AG09309 (cell line): ENCODE measurements around the gene CELA1.

Source experiments
- DNase-seq: peaks from one replicate; pipeline ENCODE4 v3.0.0-alpha.2; 2010; ENCODE audit warnings: low read depth
- H3K4me3 ChIP-seq: 2 replicates; pipeline ENCODE4 v1.5.1; 2011; ENCODE audit warnings: mild to moderate bottlenecking, low read depth, low read length, moderate library complexity; ENCODE audit not compliant: control insufficient read depth
- TF ChIP-seq, protein P1 (sequence below): IDR thresholded peaks from 2 replicates; pipeline ENCODE4 v1.5.1; 2011; ENCODE audit warnings: mild to moderate bottlenecking, low read depth, low read length, inconsistent platforms; ENCODE audit not compliant: insufficient read depth, control insufficient read depth; ENCODE audit errors: missing control alignments

Gene CELA1

DNA sequence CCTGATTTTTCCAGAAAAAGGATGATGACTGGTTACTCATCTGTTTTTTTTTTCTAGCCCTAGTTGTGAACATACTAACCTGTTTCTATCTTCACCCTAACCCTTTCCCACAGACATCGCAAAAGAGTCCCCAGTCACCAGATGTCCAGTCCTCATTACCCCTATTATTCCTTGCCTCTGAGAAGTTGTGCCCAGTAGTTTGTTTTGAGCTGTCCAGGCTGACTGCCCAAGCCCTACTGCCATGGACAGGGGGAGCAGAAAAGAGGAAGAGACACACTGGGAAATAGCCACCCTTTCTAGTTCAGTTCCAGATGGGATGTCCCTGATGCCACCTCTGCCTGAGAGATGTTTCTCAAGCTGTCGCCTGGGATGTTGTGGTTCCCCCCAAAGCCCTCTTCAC lies 13.8 kb upstream of the CELA1 start:
- no peak overlapping the region for H3K4me3 ChIP-seq
- DNase-seq: no peak
- TF ChIP-seq, protein P1, sequence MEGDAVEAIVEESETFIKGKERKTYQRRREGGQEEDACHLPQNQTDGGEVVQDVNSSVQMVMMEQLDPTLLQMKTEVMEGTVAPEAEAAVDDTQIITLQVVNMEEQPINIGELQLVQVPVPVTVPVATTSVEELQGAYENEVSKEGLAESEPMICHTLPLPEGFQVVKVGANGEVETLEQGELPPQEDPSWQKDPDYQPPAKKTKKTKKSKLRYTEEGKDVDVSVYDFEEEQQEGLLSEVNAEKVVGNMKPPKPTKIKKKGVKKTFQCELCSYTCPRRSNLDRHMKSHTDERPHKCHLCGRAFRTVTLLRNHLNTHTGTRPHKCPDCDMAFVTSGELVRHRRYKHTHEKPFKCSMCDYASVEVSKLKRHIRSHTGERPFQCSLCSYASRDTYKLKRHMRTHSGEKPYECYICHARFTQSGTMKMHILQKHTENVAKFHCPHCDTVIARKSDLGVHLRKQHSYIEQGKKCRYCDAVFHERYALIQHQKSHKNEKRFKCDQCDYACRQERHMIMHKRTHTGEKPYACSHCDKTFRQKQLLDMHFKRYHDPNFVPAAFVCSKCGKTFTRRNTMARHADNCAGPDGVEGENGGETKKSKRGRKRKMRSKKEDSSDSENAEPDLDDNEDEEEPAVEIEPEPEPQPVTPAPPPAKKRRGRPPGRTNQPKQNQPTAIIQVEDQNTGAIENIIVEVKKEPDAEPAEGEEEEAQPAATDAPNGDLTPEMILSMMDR: no peak

DNA sequence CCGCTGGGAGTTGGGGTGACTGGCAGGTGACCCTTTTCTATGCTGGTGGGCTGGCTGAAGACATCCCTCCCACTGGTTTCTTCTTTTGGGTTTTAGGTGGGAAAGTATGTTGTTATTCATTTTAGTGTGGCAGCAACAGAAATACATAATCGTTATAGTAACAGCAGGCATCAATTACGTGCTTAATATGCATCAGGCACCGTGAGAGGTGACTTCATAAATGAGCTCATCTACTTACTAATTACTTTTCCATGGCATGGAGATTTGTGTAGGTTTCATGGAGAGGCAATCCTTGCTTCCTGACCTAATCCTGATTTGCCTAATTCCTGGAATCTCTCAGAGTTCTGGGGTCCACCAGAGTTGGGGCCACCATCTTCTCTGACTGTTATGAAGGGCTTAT lies 13.4 kb upstream of the CELA1 start:
- no peak for DNase-seq
- H3K4me3 ChIP-seq: no peak overlapping the region
- TF ChIP-seq, protein P1: no peak

DNA sequence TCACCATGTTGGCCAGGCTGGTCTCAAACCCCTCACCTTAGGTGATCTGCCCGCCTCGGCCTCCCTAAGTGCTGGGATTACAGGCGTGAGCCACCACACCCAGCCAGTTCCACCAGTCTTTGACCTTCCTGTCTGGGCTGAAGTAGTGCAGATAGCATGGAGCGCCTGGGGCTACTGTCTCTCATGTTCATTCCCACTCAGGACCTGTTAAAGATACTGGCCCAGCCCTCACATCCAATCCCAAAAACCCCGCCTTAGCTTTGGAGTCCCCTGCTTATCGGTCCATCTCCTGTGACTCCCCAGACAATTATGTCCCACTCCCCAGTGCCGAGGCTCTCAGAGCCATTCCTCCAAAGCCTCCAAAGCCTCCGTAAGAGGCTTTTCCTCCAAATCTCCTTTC lies 12.0 kb upstream of the CELA1 start:
- H3K4me3 ChIP-seq: no peak overlapping the region
- DNase-seq: no peak
- TF ChIP-seq, protein P1: no peak

DNA sequence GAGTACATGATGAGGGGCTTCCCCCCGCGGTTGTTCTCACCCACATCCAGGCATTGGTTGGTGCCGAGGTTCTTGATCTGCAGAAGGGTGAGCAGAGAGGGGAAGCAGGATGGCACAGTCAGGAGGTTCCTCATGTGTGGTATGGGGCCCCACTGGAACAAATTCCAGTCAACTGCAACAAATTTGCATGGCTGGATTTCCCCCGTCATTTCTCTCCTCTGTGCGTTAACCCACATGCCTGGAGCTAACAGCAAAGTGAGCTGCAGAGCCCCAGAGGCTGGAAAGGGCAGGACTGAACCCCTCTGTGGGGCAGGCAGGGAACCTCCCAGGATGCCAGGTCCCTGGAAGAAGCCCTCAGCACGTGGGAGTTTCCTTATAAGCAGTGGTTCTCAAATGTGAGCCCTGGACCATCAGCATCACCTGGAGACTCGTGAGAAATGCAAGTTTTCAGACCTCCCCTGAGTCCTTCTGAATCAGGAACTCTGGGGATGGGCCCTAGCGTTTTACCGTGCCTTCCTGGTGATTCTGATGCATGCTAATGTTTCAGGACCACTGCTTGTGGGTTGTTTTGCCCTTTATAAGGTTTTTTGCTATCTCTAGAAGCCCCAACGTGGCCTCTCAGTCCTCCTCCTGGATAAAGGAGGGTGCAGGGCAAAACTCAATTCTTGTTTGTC lies 11.0 kb upstream of the CELA1 start:
- TF ChIP-seq, protein P1: no peak
- no peak for DNase-seq
- no peak overlapping the region for H3K4me3 ChIP-seq

DNA sequence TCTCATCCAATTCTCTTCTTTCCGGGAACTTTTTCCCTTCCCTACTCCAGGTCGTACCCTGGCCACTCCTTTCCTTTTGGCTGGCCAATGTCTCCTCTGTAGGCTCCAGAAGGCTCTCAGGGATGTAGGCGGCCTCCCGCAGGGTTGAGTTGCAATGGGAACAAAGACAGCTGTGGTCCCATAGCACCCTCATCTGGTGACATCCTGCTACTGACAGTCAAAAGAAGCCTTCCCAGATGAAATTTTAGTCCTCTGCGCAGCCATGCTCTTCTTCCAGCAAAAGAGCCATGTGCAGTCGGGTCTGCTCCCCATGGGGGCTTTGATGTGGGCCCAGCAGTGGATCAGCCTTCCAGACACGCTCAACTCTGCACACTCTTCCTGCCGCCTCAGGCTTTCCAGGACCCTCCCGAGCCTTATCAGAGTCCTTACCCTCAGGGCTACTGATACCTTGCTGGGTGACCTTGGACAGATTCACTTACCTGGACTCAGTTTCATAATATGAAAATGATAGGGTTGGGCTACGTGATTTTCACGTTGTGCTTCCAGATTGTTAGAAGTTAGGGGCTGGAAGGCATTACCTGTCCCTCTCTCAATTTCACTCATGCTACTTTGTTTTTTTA lies 5.5 kb upstream of the CELA1 start:
- H3K4me3 ChIP-seq: no peak overlapping the region
- no peak for DNase-seq
- TF ChIP-seq, protein P1: peak; percentile 87

DNA sequence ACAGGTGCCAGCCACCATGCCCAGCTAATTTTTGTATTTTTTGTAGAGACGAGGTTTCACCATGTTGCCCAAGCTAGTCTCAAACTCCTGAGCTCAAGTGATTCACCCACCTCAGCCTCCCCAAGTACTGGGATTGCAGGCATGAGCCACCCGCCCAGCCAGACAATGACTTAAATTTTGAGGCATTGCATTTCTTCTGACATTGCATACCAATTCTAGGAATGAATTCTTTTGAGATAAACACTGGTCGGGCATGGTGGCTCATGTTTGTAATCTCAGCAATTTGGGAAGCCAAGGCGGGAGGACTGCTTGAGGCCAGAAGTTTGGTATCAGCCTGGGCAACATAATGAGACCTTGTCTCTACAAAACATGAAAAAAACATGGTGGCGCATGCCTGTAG lies 2.5 kb upstream of the CELA1 start:
- TF ChIP-seq, protein P1: no peak

More for the DNA sequence above, 2.5 kb upstream of the CELA1 start:
- H3K4me3 ChIP-seq: no peak overlapping the region
- DNase-seq: peak; percentile 75
